ENCODE results near the gene NOP14.
A peak's percentile ranks its signal among the peaks of the same experiment; 100 is the strongest.
"Not testable (repeated sequence)": the region's sequence is repeated elsewhere in the genome, so short reads cannot be mapped to it uniquely, and the experiment has no call there.

Gene NOP14

DNA sequence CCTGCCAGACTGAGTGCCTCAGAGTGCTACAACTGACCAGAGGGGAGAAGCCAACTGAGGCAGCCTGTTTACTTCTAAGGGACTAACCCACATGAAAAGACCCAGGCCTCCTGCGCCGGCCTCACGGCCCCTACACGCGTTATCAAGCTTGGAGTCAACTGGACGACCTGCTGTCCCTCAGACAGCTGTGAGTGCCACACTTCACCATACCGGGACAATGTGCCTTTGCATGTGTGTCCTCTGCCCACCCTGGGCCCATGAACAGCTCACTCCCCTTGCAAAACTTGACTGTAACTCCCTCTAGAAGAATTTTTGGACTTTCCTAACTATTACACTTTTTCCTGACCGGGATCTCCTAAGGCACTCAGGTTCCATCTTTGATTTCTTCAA lies 1.8 kb downstream of the NOP14 start:
- no peak for DNase-seq

DNA sequence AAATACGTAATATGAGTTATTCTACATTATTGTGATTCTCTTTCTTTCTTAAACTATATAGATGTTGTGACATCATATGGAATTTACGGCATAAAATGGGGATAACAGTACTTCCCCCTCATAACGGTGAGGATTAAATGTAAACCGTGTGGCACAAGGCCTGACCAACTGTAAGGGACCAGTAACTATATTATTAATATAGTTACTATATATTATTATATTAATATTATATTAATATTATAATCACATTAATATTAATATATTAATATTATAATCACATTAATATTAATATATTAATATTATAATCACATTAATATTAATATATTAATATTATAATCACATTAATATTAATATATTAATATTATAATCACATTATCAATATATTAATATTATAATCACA lies 2.8 kb downstream of the NOP14 start:
- not testable (repeated sequence) for DNase-seq

DNA sequence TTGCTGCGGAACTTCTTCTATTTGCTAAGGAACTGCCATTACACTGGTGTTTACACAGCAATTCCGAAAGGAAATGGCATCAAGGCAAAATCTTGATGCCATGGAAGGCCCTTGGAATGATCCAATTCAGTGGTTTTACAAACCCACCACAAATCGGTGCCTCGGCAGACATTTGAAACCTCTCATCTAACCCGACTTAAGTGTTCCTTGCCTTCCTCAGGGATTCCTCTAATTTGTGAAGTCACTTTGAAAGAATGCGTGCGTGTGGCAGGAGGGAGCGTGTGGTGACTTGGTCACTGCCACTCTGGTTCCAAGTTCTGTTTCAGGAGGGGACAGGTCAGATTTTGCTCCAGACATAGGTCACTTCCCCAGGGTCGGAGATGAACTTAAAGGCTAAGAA lies 4.8 kb downstream of the NOP14 start:
- no peak for DNase-seq

DNA sequence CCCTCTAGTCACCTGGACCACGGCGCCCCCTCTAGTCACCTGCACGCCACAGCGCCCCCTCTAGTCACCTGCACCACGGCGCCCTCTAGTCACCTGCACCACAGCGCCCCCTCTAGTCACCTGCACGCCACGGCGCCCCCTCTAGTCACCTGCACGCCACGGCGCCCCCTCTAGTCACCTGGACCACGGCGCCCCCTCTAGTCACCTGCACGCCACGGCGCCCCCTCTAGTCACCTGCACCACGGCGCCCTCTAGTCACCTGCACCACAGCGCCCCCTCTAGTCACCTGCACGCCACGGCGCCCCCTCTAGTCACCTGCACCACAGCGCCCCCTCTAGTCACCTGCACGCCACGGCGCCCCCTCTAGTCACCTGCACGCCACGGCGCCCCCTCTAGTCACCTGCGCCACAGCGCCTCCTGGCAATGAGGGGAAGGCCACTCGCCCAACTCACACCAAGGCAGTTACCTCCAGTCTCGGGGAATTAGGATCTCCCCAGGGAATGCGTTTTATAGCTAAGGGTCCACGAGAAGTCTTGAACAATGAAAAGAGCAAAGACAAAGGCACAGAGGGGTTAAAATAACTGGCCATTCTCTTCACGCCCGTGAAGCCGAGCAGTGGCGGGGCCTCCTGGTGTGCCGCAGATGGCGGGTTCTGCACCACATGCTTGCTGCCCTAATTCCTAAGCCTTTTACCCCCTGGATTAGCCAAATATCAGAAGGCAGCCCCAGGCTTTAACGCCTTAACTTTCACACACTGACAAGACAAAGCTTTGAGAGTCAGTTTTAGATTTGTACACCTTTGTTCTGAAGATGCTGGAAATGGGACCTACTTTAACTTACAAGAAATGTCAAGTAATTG lies 7.8 kb downstream of the NOP14 start:
- not testable (repeated sequence) for DNase-seq

DNA sequence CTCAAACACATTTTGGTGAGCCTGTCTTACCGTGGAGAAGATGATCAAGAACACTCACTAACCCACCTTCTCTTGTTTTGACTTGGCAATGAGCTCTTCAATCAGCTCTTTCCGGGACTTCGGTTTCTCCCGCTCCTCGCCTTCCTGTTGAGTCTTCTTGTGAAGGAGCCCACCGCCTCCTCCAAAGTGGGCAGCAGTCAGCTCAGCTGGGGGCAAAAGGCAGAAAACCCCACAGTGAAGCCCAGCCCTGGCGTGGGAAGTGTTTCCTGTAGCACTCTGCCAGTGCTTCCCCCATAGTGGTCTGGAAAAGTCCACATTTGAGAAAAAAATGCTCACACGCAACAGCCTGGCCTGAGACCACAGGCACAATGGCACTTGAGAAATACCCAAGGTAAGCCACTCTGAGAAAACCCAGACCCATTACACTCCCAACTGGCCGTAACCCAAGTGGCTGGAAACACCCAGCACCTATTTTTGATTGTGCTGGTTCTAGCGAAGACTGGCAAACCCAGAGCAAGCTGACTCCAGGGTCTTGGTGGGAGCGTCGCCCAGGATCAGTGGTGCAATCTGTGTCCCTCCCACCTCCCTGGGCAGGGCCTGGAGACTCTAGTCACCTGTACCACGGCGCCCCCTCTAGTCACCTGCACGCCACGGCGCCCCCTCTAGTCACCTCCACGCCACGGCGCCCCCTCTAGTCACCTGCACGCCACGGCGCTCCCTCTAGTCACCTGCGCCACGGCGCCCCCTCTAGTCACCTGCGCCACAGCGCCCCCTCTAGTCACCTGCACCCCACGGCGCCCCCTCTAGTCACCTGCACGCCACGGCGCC lies 8.6 kb downstream of the NOP14 start:
- no peak for DNase-seq

DNA sequence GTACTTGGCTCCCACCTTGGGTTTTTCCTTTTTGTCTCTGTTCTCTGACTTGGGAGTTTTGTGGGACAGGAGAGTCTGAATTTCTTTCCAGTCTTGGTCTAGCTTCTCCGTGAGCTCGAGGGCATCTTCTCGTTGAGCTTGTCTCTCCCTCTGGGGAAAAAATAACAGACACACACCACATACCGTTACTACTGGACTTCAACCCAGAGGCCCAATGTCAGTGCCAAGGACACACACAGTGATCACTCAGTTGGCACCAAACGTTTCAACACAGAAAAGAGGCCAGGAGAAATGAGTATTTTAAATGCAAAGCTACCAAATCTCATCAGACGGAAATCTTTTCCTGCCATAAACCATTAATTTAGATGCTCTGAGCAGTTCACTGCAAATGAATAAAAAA lies 9.7 kb downstream of the NOP14 start:
- DNase-seq = no peak

DNA sequence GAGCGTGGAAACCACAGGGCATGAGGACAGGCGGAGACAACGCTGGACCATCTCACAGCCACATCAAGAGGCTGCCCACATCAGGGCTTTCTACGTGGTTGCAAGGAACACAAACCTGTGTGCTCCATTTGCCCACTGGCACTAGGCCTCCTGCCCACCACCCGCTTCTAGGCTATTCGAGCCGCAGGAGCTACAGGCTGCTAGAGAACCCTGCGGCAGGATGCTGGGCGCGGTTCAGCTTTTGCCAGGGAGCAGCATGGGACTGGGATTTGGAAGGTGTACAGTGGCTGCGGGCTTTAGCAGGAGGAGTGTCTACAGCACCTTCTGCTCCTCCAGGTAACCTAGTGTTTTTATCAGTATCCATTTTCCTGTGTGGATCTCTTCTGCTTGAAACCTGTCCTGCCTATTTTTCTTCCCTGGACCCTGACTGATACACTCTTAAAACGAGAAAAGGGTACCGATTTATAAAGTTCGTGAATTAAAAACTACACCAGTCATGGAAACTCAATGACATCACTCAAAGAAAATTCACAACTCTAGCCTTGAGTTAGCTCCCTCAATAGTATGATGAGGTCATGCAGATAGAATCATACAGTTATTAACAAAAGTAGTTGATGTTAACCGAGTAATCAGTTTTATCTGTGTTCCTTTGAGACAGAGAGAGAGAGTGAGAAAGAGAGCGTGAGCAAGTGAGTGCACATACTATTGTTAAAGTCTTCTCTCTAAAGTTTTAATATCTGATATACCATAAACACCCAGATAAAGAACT lies 12.8 kb downstream of the NOP14 start:
- peak in 1 of 2 experiments; percentile 37 for DNase-seq

DNA sequence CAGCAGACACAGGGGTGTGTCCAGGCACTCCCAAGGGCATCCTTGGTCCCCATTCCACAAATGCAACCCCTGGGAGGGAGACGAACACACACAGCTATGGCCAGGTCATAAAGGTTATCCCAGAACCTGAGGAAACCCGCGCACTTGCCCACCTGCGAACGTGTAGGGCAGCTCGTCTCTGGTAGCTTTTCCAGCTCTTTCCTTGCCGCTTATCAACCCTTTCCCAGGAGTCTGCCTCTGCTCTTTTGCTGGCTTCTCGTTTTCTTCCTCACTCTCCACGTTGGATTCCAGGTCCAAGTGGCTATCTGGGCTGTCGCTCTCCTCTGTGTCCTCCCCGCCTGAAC lies 13.5 kb downstream of the NOP14 start:
- DNase-seq = no peak

DNA sequence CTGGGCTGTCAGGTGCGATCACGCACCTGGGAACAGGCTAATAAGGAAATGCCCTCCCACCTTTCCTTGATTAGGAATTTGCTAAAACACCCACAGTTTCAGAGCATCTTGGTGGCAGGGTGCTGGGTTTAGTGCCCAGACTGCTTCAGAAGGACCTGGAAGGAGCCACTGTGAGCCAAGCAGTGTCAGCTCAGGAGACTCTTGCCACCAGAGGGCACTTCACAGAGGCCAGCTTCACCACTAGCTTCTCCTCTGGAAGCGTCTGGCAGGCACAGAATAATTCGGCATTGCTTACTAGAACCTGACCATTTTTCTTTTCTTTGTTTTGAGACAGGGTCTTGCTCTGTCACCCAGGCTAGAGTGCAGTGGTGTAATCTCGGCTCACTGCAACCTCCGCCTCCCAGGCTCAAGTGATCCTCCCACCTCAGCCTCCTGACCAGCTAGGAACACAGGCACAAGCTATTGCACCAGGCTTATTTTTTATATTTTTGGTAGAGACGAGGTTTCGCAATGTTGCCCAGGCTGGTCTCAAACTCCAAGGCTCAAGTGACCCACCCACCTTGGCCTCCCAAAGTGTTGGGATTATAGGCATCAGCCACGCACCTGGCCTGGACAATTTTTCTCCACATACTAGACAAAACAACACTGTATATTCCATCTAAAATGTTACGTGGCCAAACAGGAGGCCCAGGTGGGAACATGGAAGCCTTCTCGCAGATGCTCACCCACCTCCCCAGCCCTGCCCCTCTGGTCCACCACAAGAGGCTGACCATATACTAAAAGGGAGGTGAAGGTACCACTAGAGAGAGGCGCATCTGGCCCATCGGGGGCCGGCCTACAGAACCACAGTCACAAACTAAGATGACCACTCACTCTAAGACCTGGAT lies 14.1 kb downstream of the NOP14 start:
- peak in 1 of 2 experiments; percentile 27 for DNase-seq

DNA sequence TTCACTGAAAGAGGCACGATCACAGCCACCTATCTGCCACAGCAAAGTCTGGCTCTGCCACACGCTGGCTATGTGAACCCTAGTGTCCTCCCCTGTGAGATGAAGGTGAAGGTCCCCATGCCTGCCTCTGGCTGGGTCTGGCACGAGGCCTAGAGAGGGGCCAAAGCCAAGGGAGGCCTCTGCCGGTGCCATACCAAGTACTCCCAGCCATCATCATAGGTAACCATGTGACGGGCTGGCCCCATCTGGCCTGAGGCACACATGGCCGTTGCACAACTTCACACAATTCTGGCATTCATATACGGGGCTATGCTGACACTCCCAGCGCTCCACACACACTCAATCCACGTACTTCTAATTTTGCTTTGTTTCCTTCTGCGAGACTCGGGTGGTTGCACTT lies 15.3 kb downstream of the NOP14 start:
- DNase-seq = no peak

DNA sequence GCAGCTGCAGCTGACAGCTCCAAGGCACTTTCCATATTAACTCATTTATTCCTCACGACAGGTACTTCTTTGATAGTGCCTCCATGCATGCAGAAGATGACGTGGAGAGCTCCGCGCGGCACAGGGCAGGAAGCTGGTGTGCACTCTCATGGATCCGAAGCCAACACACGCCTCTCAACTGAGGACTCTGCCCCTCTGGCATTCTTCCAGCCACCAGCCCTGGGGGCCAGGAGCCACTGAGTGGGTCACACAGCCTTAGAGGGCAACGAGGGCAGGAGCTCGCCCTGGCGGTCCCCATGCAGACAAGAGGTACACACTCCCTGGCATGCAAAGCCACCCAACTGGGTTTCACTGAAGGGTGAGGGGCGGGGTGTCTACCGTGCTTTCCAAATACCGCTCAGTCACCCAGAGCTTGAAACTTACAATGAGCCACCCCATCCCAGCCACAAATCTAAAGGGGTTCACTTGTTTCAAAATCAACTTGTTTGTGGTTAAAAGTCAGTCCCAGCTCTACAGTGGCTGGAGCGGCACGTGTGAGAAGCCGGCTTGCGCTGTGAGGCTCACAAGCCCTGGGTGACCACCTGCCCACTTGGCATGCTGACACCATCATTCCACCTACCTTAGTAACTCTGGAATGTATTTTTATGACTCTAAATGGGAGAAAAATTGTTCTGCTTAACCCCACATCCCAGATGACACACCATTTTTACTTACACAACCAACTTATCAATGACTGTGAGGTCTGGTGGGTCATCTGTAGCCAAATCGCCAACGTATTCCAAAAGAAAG lies 16.2 kb downstream of the NOP14 start:
- no peak for DNase-seq

DNA sequence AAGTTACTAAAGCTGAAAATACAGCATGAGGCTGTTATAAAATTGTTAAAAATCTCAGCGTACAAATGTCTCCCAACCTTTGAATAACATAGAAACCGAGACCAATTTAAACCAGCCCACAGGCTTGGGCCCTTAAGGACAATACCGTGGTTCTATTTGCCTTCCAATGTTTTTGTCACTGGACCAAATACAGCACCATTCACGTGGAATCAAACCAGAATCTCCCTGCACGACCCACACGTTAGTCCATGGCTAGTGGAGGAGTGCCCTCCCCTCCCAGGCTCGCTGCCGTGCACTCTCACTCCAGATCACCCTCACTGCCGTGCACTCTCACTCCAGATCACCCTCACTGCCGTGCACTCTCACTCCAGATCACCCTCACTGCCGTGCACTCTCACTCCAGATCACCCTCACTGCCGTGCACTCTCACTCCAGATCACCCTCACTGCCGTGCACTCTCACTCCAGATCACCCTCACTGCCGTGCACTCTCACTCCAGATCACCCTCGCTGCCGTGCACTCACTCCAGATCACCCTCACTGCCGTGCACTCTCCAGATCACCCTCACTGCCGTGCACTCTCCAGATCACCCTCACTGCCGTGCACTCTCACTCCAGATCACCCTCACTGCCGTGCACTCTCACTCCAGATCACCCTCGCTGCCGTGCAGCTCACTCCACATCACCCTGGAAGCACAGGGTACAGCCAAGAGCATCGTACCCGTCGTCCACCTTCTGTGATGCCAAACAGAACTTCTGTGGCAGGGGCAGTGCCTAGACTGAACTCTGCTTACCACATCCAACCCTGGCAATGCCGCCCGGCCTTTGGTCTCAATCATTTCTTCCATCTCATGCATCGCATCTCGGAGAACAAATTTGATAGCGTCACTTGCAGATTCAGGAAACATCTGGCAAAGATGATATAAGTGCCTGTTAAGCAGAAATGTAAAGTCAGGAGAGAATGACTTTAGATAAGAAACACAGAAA lies 17.3 kb downstream of the NOP14 start:
- DNase-seq = not testable (repeated sequence)

DNA sequence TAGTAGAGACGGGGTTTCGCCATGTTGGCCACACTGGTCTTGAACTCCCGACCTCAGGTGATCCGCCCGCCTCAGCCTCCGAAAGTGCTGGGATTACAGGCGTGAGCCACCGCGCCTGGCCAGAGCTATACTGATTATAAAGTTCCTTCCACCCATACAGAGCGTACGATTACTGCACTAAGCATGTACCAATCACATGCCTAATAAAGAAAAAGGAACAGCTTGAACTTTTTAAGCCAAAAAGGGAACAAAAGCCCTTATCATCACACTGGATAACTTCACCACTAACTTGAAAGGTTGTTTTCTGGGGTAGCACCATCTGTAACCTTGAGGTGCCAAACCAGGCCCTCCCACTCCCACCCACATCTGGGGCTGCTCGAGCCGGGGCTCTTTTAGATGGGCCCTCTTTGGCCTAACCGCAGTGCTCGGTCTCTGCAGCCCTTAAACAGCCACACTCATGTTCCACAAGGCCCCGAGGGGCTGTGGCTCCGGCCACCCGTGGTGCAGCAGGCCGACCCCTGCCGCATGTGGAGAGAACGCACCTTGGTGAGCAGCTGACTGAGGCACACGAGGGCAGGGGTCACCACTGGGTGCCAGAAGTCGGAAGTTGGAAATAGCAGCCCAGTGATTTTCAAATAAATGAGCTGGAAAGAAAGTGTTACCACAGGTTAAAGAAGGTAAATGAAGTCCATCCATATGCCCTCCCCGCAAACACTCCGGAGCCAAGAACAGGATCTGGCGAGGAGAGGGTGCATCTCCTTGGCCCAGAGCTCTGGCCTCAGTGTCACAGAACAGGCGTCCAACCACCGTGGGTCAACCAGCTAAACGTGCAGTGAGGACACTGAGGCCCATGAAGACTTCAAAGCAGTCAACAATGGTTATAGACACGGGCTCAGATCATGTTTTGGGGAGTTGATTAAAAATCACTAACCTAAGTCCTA lies 18.4 kb downstream of the NOP14 start:
- DNase-seq = no peak

DNA sequence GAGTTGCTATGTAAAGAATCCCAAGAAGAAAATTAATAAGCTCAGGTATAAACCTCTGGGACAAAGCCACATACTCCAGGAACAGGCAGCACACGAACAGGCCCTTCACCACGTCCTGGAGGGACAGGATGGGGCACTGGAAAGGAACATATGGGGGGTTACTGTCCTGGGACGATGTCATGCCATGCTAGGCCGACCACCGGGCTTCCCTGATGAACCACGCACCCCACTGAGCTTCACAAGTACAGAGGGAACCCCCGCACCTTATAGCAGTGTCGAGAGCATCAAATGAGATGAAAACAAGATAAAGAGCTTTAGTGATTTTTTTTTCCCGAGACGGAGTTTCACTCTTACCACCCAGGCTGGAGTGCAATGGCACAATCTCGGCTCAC lies 19.1 kb downstream of the NOP14 start:
- no peak for DNase-seq

DNA sequence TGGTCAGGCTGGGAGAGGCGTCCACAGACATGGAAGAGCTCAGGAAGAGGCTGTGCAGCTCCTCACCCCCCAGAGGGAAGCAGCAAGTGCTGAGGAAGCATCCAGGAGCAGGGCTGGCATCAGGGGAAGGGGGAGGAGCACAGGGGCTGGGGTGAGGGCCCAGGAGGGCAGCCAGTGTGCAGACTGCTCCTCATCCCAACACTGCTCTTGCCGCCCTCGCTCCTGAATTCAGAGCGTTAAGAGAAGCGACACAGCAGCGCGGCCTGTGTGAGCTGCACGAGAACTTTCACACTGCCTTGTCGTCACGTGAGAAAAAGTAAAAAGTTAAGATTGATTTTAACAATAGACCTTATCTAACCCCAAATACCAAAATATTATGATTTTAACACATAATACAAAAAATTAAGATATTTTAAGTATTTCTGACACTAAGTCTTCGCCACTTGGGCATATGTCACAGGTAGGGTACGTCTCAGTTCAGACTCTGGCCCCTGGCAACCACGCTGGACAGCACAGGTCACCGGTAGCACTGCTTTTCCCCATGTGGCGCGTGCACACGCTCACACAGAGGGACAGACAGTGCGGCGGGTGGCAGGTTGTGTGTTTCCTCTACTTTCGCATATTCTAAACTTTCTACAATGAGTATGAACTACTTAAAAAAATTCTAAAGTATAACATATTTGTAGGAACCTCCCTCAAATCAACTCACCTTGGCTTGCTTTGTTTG lies 19.7 kb downstream of the NOP14 start:
- no peak for DNase-seq

DNA sequence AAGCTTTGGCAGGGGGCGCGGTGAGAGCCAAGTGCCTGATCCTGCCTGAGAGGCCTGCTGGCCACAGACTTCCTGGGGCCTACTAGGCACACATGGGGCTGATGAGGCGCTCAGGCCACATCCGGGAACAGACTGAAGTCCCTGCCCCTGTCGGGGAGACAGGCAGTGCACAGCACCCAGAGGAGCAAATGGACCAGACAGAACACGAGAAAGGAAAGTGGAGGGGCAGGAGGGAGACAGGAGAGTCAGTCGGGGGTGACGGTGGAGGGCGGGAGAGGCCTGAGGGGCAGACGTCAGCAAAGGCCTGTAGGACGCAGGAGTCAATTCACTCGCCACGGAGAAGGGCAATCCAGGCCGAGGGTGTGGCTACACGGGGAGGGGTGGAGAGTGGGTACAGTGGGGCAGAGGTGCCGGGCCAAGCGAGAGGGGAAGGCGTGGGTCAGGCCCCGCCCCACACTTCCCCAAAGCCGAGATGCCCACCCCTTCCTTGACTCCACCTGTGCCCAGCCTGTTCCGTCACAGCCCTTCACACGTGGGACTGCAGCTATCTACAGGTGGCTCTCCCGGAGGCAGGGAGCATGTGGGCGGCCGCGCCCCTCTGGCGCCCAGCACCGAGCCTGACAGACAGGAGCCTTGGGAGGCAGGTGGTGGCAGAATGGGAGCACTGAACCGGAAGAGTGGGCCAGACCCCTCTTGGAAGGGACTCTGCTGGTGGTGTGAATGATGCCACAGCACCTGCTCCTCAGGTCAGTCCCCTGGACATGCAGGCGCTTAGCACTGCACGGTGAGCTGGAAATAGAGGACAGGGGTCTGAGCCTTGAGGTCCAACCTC lies 20.5 kb downstream of the NOP14 start:
- DNase-seq = no peak

DNA sequence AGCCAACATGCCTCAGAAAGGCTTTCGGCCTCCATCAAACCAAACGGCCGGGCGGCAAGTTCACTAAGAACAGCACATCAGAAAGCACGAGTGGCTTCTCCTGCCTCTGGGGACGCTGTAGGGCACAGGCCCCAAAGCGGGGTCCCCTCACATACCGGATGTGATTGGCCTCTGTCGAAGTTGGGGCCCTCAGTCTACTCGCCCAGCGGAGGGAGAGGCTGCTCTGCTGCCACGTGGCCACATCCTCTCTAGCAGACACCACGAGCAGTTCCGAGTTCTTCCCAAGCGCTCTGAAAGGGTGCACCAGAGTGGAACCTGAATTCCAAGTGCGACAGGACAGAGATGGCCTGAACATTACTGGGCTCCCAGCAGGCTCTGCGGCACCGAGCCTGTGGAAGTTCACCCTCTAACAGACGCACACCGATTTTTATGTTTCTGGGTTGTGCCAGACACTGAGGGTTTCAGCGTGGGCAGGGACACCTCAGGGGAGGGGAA lies 21.1 kb downstream of the NOP14 start:
- DNase-seq = no peak

Measured in cerebellar nuclear complex (tissue), 1 donor.